NT2/D1 (cell line): ENCODE measurements around the gene SAMD8.

ENCODE experiments used
- DNase-seq: peaks from one replicate; pipeline ENCODE4 v3.0.0-alpha.2; 2011; ENCODE audit warnings: low read depth, low spot score
- H3K27me3 ChIP-seq: 2 replicates; pipeline ENCODE4 v1.6.0; 2011; ENCODE audit warnings: mild to moderate bottlenecking; ENCODE audit not compliant: insufficient read length, insufficient read depth
- H3K36me3 ChIP-seq: 2 replicates; pipeline ENCODE4 v1.6.1; 2011; ENCODE audit warnings: mild to moderate bottlenecking, low read length, mixed read lengths; ENCODE audit not compliant: insufficient read depth, insufficient read length
- H3K4me1 ChIP-seq: 2 replicates; pipeline ENCODE4 v1.5.1; 2011; ENCODE audit not compliant: insufficient read depth, insufficient read length
- H3K4me3 ChIP-seq: 2 replicates; pipeline ENCODE4 v1.5.1; 2011; ENCODE audit warnings: low read depth; ENCODE audit not compliant: insufficient read length
- H3K9ac ChIP-seq: 2 replicates; pipeline ENCODE4 v1.6.0; 2011; ENCODE audit warnings: low read depth; ENCODE audit not compliant: insufficient read length
- H3K9me3 ChIP-seq: 2 replicates; pipeline ENCODE4 v1.5.1; 2011; ENCODE audit warnings: mild to moderate bottlenecking, low read length; ENCODE audit not compliant: insufficient read depth
- SUZ12 ChIP-seq: IDR thresholded peaks from 2 replicates; pipeline ENCODE4 v1.6.1; 2011; ENCODE audit not compliant: insufficient read length, insufficient read depth; ENCODE audit errors: extremely low read depth
- YY1 ChIP-seq: IDR thresholded peaks from 2 replicates; pipeline ENCODE4 v1.6.1; 2011; ENCODE audit not compliant: insufficient read length, insufficient read depth
- ZNF274 ChIP-seq: IDR thresholded peaks from 2 replicates; pipeline ENCODE4 v1.6.1; 2011; ENCODE audit warnings: mild to moderate bottlenecking, low read depth, low read length

The SAMD8 gene

DNA sequence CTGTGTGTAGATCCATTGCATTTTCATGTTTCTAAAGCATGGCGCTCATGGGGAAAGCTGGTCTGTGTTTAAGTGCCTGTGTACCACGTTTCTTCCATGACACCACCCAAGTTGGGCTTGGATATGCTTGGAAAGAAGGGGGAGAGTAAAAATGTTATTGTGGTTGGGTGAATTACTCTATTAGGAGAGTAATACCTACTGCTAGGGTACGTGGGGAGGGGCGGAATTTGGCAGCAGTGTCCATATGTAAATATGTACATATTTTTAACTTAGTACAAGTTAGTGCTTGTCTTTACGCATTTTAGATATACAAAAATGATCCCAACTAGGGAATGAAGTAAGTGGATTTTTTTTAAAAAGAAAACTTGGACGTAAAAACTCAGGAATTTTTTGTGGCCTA lies 42.9 kb upstream of the SAMD8 start:
- no peak overlapping the region for H3K9ac ChIP-seq

DNA sequence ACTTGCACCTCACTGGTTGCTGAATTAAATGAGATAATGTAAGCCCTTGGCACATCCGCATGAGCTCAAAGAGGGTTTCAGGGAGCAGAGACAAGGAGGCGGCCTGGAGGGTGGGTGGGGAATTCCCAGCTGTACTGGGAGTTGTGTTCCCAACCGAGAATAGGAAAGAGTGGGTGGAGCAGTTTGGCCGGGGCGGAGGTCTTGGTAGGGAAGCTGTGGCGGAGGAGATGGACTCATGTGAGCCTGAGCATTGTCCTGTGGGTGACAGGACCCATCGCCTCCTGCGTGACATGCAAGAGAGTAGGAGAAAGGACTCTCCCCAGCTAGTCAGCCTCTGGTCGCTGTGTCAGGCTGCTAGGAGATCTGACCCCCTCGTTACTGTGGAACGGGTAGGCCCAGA lies 41.0 kb upstream of the SAMD8 start:
- peaks cover 55% of the 10 kb centered on the region for H3K27me3 ChIP-seq
- H3K9me3 ChIP-seq = no peaks in the 10 kb centered on the region
- no peak for DNase-seq
- TF ChIP-seq SUZ12 (no peak), ZNF274 (no peak)
- peaks cover 7% of the 10 kb centered on the region for H3K4me1 ChIP-seq
- no peaks in the 10 kb centered on the region for H3K36me3 ChIP-seq
- no peak overlapping the region for H3K4me3 ChIP-seq
- H3K9ac ChIP-seq = no peak overlapping the region

More for the DNA sequence above, 42.9 kb upstream of the SAMD8 start:
- Histone ChIP-seq H3K9me3 (no peaks in the 10 kb centered on the region), H3K36me3 (no peaks in the 10 kb centered on the region), H3K4me3 (no peak overlapping the region), H3K27me3 (peaks cover 37% of the 10 kb centered on the region), H3K4me1 (peaks cover 7% of the 10 kb centered on the region)
- TF ChIP-seq ZNF274 (no peak), SUZ12 (no peak), YY1 (no peak)
- no peak for DNase-seq

GRCh38 chr10:75070961-75071428 lies 40.5 kb upstream of the SAMD8 start:
- Histone ChIP-seq H3K4me1 (peaks cover 7% of the 10 kb centered on the region), H3K27me3 (peaks cover 60% of the 10 kb centered on the region), H3K4me3 (no peak overlapping the region), H3K9me3 (no peaks in the 10 kb centered on the region), H3K36me3 (no peaks in the 10 kb centered on the region), H3K9ac (no peak overlapping the region)
- DNase-seq = no peak
- TF ChIP-seq ZNF274 (no peak), SUZ12 (no peak), YY1 (no peak)

- TF ChIP-seq YY1 (no peak), ZNF274 (no peak), SUZ12 (no peak)
- H3K4me1 ChIP-seq = peaks cover 7% of the 10 kb centered on the region
- DNase-seq = no peak
- H3K27me3 ChIP-seq = peaks cover 64% of the 10 kb centered on the region
- no peaks in the 10 kb centered on the region for H3K9me3 ChIP-seq
- no peaks in the 10 kb centered on the region for H3K36me3 ChIP-seq
- no peak overlapping the region for H3K4me3 ChIP-seq
- H3K9ac ChIP-seq = no peak overlapping the region
Observed at GRCh38 chr10:75071756-75072155, 39.7 kb upstream of the SAMD8 start.

DNA sequence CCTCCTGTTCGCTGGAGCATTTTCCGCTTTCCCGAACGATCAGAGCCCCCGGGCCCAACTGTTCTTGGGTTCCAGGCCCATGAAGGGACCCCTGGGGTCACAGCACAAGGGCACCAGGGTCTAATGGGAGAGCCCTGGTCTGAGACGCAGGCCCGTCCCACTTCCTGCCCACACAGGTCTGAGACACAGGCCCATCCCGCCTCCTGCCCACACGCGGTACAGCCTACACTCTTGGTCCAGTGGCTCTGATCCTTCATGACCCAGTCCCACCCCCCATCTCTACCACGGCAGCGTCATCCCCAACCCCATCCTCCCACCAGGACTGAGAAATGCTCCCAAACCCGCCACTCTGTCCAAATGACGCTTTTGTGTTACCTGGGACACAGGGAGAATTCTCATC lies 38.7 kb upstream of the SAMD8 start:
- Histone ChIP-seq H3K9me3 (no peaks in the 10 kb centered on the region), H3K27me3 (peaks cover 74% of the 10 kb centered on the region), H3K9ac (no peak overlapping the region), H3K4me1 (peaks cover 7% of the 10 kb centered on the region), H3K36me3 (no peaks in the 10 kb centered on the region), H3K4me3 (no peak overlapping the region)
- DNase-seq = no peak
- TF ChIP-seq ZNF274 = no peak
- TF ChIP-seq YY1 = no peak
- no peak for TF ChIP-seq SUZ12

DNA sequence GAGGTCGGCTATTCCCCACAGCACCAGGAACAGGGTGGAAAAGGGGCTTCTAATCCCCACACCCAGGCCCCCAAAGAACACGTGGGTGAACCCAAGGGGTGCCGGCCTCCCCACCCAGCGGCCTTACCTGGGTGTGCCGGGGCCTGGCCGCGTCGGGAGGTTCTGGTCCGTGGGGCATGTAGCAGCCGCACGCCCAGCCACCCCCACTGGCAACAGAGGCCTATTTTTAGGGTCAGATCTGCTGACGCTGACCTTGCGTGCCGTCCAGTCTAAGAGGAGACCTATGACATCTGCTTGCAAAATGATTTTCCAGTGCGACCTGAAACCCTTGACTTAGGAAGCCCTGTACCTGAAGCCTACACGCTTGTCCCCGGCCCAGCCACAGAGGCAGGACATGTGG lies 38.0 kb upstream of the SAMD8 start:
- no peaks in the 10 kb centered on the region for H3K9me3 ChIP-seq
- TF ChIP-seq SUZ12 (no peak), ZNF274 (no peak), YY1 (no peak)
- H3K9ac ChIP-seq = no peak overlapping the region
- peaks cover 81% of the 10 kb centered on the region for H3K27me3 ChIP-seq
- H3K4me1 ChIP-seq = peaks cover 7% of the 10 kb centered on the region
- no peak overlapping the region for H3K4me3 ChIP-seq
- no peak for DNase-seq
- H3K36me3 ChIP-seq = no peaks in the 10 kb centered on the region

DNA sequence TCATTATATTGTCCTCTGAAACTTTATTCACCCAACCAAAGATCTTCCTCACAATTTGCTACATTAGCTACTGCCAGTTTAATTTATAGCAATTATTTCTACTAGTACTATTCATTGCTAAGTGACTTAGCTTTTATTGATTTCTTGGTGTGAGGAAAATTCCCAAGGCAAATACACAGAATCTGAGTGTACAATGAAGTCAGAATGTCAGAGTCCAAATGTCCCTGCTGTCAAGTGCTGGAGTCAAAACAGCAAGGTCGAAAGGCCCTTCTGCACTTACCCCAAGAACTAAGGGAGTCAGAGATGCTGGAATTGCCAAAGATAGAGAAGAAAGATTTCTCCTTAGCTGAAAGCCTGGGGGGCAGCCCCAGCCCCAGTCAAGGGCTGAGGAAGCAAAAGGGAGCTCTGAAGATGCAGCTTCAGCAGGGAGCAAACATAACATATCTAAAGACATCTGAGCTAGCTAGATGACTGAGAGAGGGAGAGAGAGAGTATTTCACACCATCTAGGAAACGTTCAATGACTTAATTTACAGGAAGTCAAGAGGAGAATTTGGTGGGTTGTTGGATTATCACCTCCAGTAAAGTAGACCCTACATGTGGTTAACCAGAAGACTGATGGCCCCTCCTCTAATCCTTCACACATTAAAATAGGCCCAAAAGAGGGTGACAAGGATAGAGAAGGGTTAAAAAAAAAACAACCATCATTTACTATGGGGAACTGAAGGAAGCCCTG lies 36.6 kb upstream of the SAMD8 start:
- no peak for TF ChIP-seq ZNF274
- TF ChIP-seq SUZ12 = no peak
- no peak for TF ChIP-seq YY1
- Histone ChIP-seq H3K36me3 (no peaks in the 10 kb centered on the region), H3K27me3 (peaks cover 87% of the 10 kb centered on the region), H3K4me1 (peaks cover 7% of the 10 kb centered on the region), H3K9me3 (no peaks in the 10 kb centered on the region), H3K9ac (no peak overlapping the region), H3K4me3 (no peak overlapping the region)
- DNase-seq = no peak
